Activated naive CD8-positive, alpha-beta T cell (primary cell): ENCODE results near the gene RSPH9.

Experiments
- H3K27ac Mint-ChIP-seq: one replicate; pipeline ENCODE4 v1.8.0; 2021; ENCODE audit warnings: mixed read lengths
- H3K27me3 Mint-ChIP-seq: one replicate; pipeline ENCODE4 v1.8.0; 2021; ENCODE audit warnings: mixed read lengths
- H3K36me3 Mint-ChIP-seq: one replicate; pipeline ENCODE4 v1.8.0; 2021; ENCODE audit warnings: mixed read lengths
- H3K4me1 Mint-ChIP-seq: one replicate; pipeline ENCODE4 v1.8.0; 2021; ENCODE audit warnings: low read depth, mixed read lengths
- H3K4me3 Mint-ChIP-seq: one replicate; pipeline ENCODE4 v1.8.0; 2021; ENCODE audit warnings: mild to moderate bottlenecking, mixed read lengths
- H3K9me3 Mint-ChIP-seq: one replicate; pipeline ENCODE4 v1.8.0; 2021; ENCODE audit warnings: low read depth, mixed read lengths

The RSPH9 gene

DNA sequence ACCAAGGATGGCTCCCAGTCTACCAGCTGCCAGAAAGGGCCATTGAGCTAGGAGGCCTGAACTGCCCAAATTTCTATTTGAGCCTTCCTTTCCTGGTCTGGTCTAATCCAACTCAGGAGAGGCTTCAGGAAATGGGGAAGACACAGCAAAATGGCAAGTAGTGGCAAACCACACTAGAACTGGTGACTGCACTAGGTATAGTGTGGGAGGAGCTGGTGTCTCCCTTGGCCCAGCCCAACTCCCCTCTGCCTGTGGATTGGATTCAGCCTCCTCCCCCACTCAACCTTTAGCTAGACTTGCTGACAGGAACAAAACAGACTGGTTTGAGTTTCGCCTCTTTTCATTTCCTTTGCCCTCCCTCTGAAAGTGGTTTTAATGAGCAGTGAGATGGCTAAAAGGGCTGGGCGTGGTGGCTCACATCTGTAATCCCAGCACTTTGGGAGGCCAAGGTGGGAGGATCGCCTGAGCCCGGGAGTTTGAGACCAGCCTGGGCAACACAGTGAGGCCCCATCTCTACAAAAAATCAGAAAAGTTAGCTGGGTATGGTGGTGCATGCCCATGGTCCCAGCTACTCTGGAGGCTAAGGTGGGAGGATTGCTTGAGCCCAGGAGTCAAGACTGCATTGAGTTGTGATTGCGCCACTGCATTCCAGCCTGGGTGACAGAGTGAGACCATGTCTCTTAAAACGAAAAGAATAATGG is 25.2 kb downstream of the RSPH9 start:
- Mint-ChIP-seq H3K9me3 (no peaks in the 10 kb centered on the region), H3K4me3 (no peak overlapping the region), H3K27me3 (no peaks in the 10 kb centered on the region), H3K27ac (peak overlapping the region; percentile 16), H3K4me1 (peaks cover 15% of the 10 kb centered on the region), H3K36me3 (no peaks in the 10 kb centered on the region)

DNA sequence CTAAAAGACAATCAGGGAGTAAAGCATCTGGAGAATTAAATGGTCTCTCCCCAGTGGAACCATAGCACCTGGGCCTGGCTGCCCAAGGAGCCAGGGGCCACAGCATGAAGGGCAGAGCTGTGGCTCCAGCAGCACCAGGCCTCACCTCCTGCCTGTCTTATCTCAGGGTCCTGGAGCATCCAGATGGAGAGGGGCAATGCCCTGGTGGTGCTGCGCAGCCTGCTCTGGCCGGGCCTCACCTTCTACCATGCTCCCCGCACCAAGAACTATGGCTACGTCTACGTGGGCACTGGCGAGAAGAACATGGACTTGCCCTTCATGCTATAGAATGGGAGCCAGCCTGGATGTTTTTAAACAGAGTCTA is 25.8 kb downstream of the RSPH9 start:
- peak overlapping the region; percentile 16 for H3K27ac Mint-ChIP-seq
- H3K27me3 Mint-ChIP-seq: no peaks in the 10 kb centered on the region
- H3K9me3 Mint-ChIP-seq: no peaks in the 10 kb centered on the region
- H3K36me3 Mint-ChIP-seq: no peaks in the 10 kb centered on the region
- no peak overlapping the region for H3K4me3 Mint-ChIP-seq
- peaks cover 15% of the 10 kb centered on the region for H3K4me1 Mint-ChIP-seq

- Mint-ChIP-seq H3K4me1 (peaks cover 15% of the 10 kb centered on the region), H3K27me3 (no peaks in the 10 kb centered on the region), H3K36me3 (no peaks in the 10 kb centered on the region), H3K9me3 (no peaks in the 10 kb centered on the region), H3K4me3 (no peak overlapping the region), H3K27ac (no peak overlapping the region)
Observed at GRCh38 chr6:43671011-43671800, 26.4 kb downstream of the RSPH9 start.

- Mint-ChIP-seq H3K4me3 (no peak overlapping the region), H3K9me3 (no peaks in the 10 kb centered on the region), H3K27me3 (no peaks in the 10 kb centered on the region), H3K4me1 (peaks cover 13% of the 10 kb centered on the region), H3K36me3 (no peaks in the 10 kb centered on the region), H3K27ac (no peak overlapping the region)
Observed at GRCh38 chr6:43671801-43672690, 27.2 kb downstream of the RSPH9 start.

- H3K27ac Mint-ChIP-seq: no peak overlapping the region
- no peak overlapping the region for H3K4me3 Mint-ChIP-seq
- H3K9me3 Mint-ChIP-seq: no peaks in the 10 kb centered on the region
- no peaks in the 10 kb centered on the region for H3K27me3 Mint-ChIP-seq
- H3K36me3 Mint-ChIP-seq: no peaks in the 10 kb centered on the region
- H3K4me1 Mint-ChIP-seq: peaks cover 2% of the 10 kb centered on the region
Observed at GRCh38 chr6:43673444-43674084, 28.7 kb downstream of the RSPH9 start.

DNA sequence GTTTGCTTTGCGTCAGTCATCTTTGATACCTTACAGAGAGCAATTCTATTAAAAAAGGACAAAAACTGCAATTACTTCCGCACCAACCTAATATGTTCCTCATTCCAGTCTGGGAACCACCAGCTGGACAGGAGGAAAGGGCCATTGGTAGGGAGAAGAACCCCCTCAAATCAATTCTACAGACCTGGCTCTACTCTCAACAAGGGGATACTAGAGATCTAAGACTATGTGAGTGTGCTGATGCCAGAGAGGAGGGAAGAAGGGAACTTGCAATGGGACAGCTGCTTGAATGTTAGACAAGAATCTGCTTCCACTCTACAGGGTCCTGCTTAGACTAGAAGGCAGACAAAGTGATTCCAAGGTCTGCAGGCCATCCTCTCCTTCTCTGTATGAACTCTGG is 29.5 kb downstream of the RSPH9 start:
- H3K36me3 Mint-ChIP-seq: no peaks in the 10 kb centered on the region
- no peaks in the 10 kb centered on the region for H3K27me3 Mint-ChIP-seq
- H3K27ac Mint-ChIP-seq: no peak overlapping the region
- no peaks in the 10 kb centered on the region for H3K4me1 Mint-ChIP-seq
- no peaks in the 10 kb centered on the region for H3K9me3 Mint-ChIP-seq
- H3K4me3 Mint-ChIP-seq: no peak overlapping the region

DNA sequence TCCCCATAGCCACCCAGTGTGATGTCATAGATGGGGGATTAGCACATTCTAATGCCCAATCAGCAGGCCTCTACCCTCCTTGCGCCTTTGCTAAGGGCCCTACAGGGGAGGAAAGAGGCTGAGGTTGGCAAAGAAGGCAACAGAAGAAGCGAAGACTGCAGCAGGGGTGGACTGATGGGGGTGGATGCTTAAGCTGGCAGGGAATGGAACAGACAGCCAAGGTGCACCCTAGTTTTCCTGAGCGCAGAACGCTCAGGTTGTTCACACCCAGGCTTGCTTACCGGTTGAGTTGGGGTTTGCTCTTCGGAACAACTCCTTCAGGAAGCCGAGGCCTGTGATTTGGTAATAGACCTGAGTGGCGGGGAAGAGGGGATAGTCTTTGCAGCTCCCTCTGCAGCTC is 30.1 kb downstream of the RSPH9 start:
- Mint-ChIP-seq H3K4me3 (no peak overlapping the region), H3K27me3 (no peaks in the 10 kb centered on the region), H3K9me3 (no peaks in the 10 kb centered on the region), H3K4me1 (no peaks in the 10 kb centered on the region), H3K36me3 (no peaks in the 10 kb centered on the region), H3K27ac (no peak overlapping the region)

GRCh38 chr6:43676962-43677606 is 32.2 kb downstream of the RSPH9 start:
- Mint-ChIP-seq H3K9me3 (no peaks in the 10 kb centered on the region), H3K27ac (no peak overlapping the region), H3K4me1 (peaks cover 3% of the 10 kb centered on the region), H3K36me3 (no peaks in the 10 kb centered on the region), H3K4me3 (no peak overlapping the region), H3K27me3 (no peaks in the 10 kb centered on the region)

GRCh38 chr6:43677759-43678158 is 32.9 kb downstream of the RSPH9 start:
- Mint-ChIP-seq H3K9me3 (no peaks in the 10 kb centered on the region), H3K36me3 (no peaks in the 10 kb centered on the region), H3K27me3 (no peaks in the 10 kb centered on the region), H3K27ac (no peak overlapping the region), H3K4me1 (peaks cover 7% of the 10 kb centered on the region), H3K4me3 (no peak overlapping the region)

DNA sequence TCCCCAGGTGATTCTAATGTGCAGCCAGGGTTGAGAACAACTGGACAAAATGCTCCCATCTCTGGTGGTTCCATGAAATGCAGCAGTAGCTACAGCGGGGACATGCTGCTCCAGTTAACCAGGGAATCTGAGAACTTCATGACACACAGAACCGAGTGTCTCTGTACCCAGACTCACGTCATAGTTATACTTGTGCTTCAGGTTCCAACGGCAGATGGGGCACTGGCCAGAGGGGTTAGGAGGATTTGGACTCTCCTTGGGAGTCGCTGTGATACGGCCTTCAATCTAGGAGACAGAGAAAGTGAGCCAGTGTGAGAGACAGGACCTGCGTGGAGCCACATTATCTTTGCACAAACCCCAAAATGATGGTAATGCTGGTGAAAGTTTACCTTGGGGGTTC is 33.5 kb downstream of the RSPH9 start:
- Mint-ChIP-seq H3K36me3 (no peaks in the 10 kb centered on the region), H3K27ac (no peak overlapping the region), H3K4me1 (peaks cover 13% of the 10 kb centered on the region), H3K9me3 (no peaks in the 10 kb centered on the region), H3K27me3 (no peaks in the 10 kb centered on the region), H3K4me3 (no peak overlapping the region)

- H3K9me3 Mint-ChIP-seq: no peaks in the 10 kb centered on the region
- no peak overlapping the region for H3K27ac Mint-ChIP-seq
- no peaks in the 10 kb centered on the region for H3K36me3 Mint-ChIP-seq
- no peaks in the 10 kb centered on the region for H3K27me3 Mint-ChIP-seq
- H3K4me1 Mint-ChIP-seq: peaks cover 20% of the 10 kb centered on the region
- H3K4me3 Mint-ChIP-seq: no peak overlapping the region
Observed at GRCh38 chr6:43679057-43679456, 34.2 kb downstream of the RSPH9 start.

- no peaks in the 10 kb centered on the region for H3K9me3 Mint-ChIP-seq
- H3K4me3 Mint-ChIP-seq: no peak overlapping the region
- no peak overlapping the region for H3K27ac Mint-ChIP-seq
- H3K36me3 Mint-ChIP-seq: no peaks in the 10 kb centered on the region
- H3K4me1 Mint-ChIP-seq: peaks cover 33% of the 10 kb centered on the region
- H3K27me3 Mint-ChIP-seq: no peaks in the 10 kb centered on the region
Observed at GRCh38 chr6:43680308-43681200, 35.7 kb downstream of the RSPH9 start.

GRCh38 chr6:43681303-43681702 is 36.5 kb downstream of the RSPH9 start:
- Mint-ChIP-seq H3K27me3 (no peaks in the 10 kb centered on the region), H3K36me3 (no peaks in the 10 kb centered on the region), H3K9me3 (no peaks in the 10 kb centered on the region), H3K4me1 (peaks cover 39% of the 10 kb centered on the region), H3K27ac (no peak overlapping the region), H3K4me3 (no peak overlapping the region)
